ENCODE measurements around the gene ZRANB1.

Gene ZRANB1

DNA sequence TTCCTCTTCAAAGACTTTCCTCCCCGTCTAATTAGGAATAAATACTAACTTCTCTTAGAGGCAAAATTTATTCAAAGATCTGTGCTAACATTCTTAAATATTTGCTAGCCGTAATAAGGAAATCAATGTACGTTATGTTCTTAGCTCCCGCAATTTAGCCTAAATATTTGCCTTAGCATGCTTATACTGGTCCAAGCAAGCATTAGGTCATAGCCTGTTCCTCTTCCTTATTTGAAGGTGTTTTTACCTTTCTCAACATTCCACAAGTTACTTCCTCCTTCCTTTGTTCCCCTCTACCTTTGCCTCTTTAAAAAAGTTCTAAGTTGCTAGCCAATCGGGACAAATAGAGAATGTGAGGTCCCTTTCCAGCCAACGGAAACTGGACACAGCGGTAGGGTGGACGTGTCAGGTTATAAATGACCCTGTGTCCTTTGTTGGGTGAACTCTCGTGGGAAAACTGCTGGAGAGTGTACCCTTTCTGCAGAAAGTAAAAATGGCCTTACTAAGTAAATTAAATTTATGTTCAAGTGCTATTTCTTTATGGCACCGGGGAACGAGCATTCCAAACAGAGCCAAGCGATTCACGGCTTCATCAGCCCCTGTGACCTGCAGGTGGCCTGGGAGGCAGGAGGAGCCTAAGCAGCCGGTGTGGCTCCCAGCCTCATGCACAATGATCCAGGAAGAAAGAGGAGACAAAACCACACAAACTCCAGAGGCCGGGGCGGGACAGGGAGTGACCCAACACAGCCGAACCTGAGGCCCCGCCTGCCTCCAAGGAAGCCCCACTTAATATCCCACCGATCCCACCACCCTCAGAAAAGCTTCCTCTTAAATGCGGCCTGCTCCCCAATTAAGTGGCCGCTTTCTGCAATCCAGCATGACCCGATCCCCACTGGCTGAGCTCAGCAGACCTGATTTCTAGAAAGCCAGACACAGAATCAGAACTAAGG, 67.0 kb downstream of the ZRANB1 start:
- no peaks in the 10 kb centered on the region for H4K20me1 ChIP-seq (ENCODE audit: low read depth, low read length)

GRCh38 chr10:125009661-125010161, 67.8 kb downstream of the ZRANB1 start:
- Histone ChIP-seq H3K4me3 (ENCODE audit: insufficient read depth, low read length, poor library complexity, severe bottlenecking) (no peak overlapping the region), H4K20me1 (ENCODE audit: low read depth, low read length) (no peaks in the 10 kb centered on the region), H3K9ac (ENCODE audit: low read length) (no peak overlapping the region), H3K27me3 (ENCODE audit: low read length) (no peaks in the 10 kb centered on the region), H3K9me3 (ENCODE audit: insufficient read depth, low read length) (no peaks in the 10 kb centered on the region), H3K4me2 (ENCODE audit: low read depth, low read length, poor library complexity, severe bottlenecking) (no peak overlapping the region), H3K27ac (ENCODE audit: low read depth, low read length) (no peak overlapping the region), H3K79me2 (ENCODE audit: insufficient read depth, low read length) (no peaks in the 10 kb centered on the region), H3K36me3 (ENCODE audit: low read length) (no peaks in the 10 kb centered on the region), H3F3A (ENCODE audit: insufficient read depth) (no peaks in the 10 kb centered on the region), H2AFZ (ENCODE audit: low read depth, low read length, severe bottlenecking) (no peak overlapping the region), H3K9me2 (replicated peaks; ENCODE audit: insufficient read depth, low read length) (no peaks in the 10 kb centered on the region)
- TF ChIP-seq, protein P1, sequence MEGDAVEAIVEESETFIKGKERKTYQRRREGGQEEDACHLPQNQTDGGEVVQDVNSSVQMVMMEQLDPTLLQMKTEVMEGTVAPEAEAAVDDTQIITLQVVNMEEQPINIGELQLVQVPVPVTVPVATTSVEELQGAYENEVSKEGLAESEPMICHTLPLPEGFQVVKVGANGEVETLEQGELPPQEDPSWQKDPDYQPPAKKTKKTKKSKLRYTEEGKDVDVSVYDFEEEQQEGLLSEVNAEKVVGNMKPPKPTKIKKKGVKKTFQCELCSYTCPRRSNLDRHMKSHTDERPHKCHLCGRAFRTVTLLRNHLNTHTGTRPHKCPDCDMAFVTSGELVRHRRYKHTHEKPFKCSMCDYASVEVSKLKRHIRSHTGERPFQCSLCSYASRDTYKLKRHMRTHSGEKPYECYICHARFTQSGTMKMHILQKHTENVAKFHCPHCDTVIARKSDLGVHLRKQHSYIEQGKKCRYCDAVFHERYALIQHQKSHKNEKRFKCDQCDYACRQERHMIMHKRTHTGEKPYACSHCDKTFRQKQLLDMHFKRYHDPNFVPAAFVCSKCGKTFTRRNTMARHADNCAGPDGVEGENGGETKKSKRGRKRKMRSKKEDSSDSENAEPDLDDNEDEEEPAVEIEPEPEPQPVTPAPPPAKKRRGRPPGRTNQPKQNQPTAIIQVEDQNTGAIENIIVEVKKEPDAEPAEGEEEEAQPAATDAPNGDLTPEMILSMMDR (IDR thresholded peaks at IDR 0.05; ENCODE audit: insufficient read depth, low read length, poor library complexity, severe bottlenecking): no peak
- no peak for TF ChIP-seq EZH2phosphoT487 (conservative IDR thresholded peaks at IDR 0.05; ENCODE audit: low read length)

More for the DNA sequence above, 67.0 kb downstream of the ZRANB1 start:
- Histone ChIP-seq H3K36me3 (ENCODE audit: low read length) (no peaks in the 10 kb centered on the region), H3K9me3 (ENCODE audit: insufficient read depth, low read length) (no peaks in the 10 kb centered on the region), H3K27me3 (ENCODE audit: low read length) (no peaks in the 10 kb centered on the region), H3K9ac (ENCODE audit: low read length) (no peak overlapping the region), H3F3A (ENCODE audit: insufficient read depth) (no peaks in the 10 kb centered on the region), H3K27ac (ENCODE audit: low read depth, low read length) (no peak overlapping the region), H2AFZ (ENCODE audit: low read depth, low read length, severe bottlenecking) (no peak overlapping the region), H3K4me3 (ENCODE audit: insufficient read depth, low read length, poor library complexity, severe bottlenecking) (no peak overlapping the region), H3K79me2 (ENCODE audit: insufficient read depth, low read length) (no peaks in the 10 kb centered on the region), H3K9me2 (replicated peaks; ENCODE audit: insufficient read depth, low read length) (no peaks in the 10 kb centered on the region), H3K4me2 (ENCODE audit: low read depth, low read length, poor library complexity, severe bottlenecking) (no peak overlapping the region)
- TF ChIP-seq, protein P1 (IDR thresholded peaks at IDR 0.05; ENCODE audit: insufficient read depth, low read length, poor library complexity, severe bottlenecking): no peak
- TF ChIP-seq EZH2phosphoT487 (conservative IDR thresholded peaks at IDR 0.05; ENCODE audit: low read length): no peak

DNA sequence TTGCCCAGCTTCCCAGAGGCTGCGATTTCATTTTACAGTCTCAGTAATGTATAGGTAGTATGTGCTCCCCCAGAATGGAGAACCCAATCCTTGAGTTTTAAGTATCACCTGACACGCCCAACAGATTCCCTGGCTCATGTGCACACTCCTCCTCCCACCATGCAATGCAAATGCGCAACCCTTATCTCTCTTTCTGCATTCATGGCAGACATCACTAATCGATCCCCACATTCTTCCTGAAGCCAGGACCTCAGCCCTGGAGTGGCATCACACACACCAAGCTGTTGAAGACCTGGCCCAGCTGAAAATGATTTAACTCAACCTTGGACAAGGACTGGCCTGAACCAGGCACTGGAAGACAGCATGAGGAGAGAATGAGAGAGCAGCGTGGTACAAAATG, 68.4 kb downstream of the ZRANB1 start:
- Histone ChIP-seq H3K27ac (ENCODE audit: low read depth, low read length) (no peak overlapping the region), H3F3A (ENCODE audit: insufficient read depth) (no peaks in the 10 kb centered on the region), H2AFZ (ENCODE audit: low read depth, low read length, severe bottlenecking) (no peak overlapping the region), H3K79me2 (ENCODE audit: insufficient read depth, low read length) (no peaks in the 10 kb centered on the region), H3K4me3 (ENCODE audit: insufficient read depth, low read length, poor library complexity, severe bottlenecking) (no peak overlapping the region), H3K9me2 (replicated peaks; ENCODE audit: insufficient read depth, low read length) (no peaks in the 10 kb centered on the region), H3K27me3 (ENCODE audit: low read length) (no peaks in the 10 kb centered on the region), H3K4me2 (ENCODE audit: low read depth, low read length, poor library complexity, severe bottlenecking) (no peak overlapping the region), H3K36me3 (ENCODE audit: low read length) (no peaks in the 10 kb centered on the region), H4K20me1 (ENCODE audit: low read depth, low read length) (no peaks in the 10 kb centered on the region), H3K9ac (ENCODE audit: low read length) (no peak overlapping the region), H3K9me3 (ENCODE audit: insufficient read depth, low read length) (no peaks in the 10 kb centered on the region)
- no peak for TF ChIP-seq EZH2phosphoT487 (conservative IDR thresholded peaks at IDR 0.05; ENCODE audit: low read length)

All from SU-DHL-6 (cell line).